DMS 273 (cell line): ENCODE data around the gene EFEMP1.

Experiments used
- DNase-seq: peaks from one replicate; lab custom pipeline; 2025; ENCODE audit not compliant: unreplicated experiment; lab: John Stamatoyannopoulos, UW

Gene EFEMP1

DNA sequence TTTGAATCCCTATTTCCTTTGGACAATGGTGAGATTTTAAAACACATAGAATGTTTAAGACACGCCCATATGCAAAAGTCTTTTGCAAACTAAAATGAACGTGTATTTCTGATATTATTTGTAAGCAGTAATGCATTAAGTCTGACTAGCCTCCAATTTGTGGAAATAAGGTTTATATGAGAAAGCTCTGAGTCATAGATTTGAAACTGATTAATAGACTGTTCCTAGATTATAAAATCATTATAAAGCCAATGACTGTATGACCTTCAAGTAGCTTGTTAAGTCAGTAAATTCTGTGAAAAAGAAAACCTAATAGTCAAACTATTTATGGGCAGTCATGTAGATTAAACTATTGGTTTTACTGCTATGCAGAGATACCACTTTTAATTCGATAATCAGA is 12.8 kb upstream of the EFEMP1 start:
- no peak for DNase-seq

DNA sequence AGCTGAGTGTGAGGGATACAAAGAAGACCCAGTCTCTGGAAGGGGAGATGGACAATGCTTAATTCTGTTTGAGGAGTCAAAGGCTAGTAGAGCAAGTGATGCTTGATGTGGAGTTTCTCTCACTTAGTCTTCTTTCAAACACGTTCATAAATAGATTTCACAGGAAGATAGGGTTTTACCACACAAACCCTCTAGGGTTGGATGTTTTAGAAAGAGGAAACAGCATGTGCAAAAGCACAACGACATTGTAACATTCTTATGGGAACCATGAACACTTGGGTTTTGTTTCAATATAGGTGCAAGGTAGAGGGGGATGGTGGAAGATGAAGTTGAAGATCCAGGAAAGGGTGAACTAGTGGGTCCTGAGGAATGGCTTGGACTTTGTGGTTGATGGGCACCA is 10.8 kb upstream of the EFEMP1 start:
- DNase-seq, result no peak

DNA sequence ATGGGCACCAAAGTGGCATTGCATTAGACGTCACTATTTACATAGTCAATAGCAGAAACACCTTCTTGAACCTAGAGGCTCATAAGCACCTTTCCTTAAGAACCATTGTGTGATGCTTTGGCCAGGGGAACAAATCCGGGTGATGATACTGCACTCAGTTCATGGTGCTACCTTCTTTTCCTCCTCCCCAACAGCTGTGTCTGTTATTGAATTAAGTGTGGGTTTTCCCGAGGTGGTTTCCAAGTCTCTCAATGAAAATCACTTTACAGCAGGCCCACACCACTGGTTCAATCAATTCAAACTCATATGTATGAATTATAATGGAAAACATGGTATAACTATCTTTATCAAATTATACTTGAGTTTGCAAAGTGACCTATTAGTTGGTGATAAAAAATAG is 9.3 kb upstream of the EFEMP1 start:
- DNase-seq, result no peak

DNA sequence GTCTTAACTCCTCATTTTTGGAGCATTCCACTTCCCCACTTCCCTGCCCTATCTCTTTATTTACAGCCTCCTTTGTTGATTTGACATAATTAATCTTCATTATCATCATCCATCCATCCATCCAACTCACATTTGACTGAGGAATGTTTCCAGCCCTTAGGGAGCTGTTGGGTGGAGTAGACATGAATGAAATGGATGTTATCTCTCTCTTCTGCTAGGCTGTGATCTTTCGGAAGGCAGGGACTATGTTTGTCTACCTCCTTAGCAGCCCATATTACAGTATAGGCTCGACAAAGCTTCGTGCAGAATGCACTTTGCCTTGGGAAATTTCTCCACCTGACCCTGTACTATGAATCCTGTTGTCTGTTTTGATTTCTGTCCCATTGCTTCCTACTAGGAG is 7.7 kb upstream of the EFEMP1 start:
- DNase-seq, result no peak

DNA sequence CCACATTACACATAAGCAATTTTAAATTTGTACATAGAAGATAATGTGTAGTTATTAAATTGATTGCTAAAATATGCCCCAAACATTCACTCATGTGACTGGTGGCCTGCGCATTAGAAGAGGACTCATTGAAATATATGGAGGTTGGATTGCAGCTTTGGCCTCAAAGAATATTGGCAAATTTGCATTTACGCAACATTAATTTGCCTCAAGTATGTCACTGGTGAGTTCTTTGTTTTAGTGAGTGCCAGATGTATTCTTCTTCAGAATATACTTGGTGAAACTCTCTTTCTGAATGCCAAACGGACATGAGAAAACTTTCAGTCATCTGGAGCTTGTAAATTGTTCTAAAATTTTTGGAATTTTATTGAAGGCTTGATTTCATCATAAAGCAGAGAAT is 5.9 kb upstream of the EFEMP1 start:
- DNase-seq, result no peak

DNA sequence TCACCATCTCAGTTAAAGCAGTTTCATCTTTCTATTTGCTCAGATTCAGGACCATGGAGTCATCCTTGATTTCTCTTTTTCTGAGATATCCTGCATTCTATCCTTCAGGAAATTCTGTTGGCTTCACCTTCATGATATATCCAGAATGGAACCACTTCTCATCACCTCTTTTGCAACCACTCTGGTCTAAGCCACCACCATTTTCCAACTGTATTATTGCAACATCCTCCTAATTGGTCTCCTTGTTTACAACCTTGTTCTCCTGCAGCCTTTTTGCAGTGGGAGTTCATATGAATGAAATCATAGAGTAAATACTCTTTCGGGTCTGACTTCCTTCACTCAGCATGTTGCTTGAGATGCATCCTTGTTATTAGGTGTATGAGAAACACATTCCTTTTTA is 3.4 kb upstream of the EFEMP1 start:
- no peak for DNase-seq

DNA sequence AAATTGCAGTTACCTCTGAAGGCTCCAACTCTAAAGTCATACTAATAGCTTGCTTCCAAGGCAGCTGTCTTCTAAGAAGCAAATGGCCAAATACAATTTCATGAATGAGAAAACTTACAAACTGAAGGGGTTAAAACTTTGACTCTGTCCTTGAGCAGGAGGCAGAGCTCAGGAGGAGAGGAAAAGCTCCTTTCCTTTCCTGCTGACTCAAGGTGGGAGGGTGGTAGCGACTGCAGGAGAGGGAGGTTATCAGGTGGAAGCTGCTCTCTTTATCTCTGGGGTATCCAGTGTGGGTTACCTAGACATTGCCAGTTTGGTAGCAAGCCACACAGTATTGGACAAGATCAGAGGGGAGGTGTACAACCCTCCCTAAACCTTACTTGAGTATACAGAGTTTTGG is 2.7 kb upstream of the EFEMP1 start:
- DNase-seq, result no peak

DNA sequence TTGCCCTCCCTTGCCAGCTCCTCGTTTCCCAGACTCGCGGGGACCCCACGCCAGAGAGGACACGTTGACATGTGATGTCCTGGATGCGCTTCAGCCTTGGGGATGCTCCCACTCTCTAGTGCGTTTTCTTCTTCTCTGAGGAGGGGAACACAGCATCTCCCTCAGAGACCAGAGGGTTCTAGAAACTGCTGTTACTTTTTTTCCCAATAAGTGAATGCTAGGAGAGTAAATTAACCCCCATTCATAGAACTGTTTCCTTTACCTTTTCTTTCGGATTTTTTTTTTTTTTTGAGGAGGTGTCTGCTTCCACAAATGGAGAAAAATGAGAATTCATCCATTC is 370 bp upstream of the EFEMP1 start:
- no peak for DNase-seq

DNA sequence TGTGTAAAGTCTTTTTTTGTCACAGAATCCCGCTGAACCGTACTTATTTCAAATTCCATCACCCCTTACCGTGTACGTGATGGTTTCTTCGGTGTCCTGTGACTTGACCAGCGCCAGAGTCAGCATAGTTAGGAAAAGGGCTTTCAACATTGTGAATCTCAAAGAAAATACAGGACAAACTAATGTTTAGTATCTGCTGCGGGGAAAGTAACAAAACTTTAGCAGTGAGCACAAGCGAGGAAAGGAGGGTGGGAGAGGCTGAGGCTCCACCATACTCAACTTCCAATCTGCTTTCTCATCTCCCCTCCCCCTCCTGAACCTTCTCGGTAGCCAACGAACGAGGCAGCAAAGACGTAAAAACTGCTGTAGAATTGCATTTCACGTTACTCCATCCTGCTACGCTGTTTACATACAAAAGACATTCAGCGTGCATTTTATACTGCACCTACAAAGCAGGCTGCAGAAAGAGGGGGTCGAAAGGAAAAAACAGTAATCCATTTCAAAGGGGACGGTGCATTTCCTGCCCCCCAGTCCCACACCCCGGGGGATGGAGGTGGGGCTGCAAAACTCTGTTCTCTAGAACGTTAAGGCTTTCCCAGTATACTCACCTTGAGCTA is 1.2 kb downstream of the EFEMP1 start:
- DNase-seq, result no peak

DNA sequence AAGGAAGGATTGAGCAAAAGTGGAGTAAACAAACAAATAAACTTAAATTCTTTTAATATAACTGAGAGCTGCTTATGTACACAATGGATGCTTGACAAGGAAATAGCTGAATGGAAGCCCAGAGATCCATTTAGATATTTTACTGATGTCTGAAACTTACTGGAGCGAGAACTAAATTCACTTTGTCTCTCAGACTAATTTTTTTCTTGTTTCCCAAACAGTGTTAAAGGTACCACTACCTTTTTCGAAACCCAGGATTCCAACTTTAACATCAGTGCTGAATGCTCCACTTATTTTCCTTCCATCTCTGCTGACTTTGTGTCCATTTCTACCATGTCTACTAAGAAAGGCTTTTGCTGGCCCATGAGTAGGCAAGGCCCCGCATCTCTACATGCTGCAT is 4.0 kb downstream of the EFEMP1 start:
- DNase-seq, result no peak

DNA sequence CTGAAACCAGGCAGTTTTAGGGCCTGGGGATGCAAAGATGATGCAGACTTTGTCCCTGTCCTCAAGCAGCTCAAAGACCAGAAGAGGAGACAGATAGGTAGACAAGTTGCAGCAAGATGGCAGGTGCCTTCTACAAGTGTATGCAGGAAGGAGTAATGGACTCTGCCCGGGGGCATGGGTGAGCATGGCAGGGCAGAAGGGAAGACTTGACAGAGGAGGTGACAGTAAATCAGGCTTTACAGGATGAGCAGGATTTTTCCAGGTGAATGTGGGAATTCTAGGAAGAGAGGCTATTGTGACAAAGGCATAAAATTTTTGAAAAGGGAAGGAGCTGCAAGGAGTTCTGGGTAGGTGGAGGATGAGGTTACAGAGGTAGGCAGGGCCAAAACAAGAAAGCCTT is 4.7 kb downstream of the EFEMP1 start:
- DNase-seq, result no peak

DNA sequence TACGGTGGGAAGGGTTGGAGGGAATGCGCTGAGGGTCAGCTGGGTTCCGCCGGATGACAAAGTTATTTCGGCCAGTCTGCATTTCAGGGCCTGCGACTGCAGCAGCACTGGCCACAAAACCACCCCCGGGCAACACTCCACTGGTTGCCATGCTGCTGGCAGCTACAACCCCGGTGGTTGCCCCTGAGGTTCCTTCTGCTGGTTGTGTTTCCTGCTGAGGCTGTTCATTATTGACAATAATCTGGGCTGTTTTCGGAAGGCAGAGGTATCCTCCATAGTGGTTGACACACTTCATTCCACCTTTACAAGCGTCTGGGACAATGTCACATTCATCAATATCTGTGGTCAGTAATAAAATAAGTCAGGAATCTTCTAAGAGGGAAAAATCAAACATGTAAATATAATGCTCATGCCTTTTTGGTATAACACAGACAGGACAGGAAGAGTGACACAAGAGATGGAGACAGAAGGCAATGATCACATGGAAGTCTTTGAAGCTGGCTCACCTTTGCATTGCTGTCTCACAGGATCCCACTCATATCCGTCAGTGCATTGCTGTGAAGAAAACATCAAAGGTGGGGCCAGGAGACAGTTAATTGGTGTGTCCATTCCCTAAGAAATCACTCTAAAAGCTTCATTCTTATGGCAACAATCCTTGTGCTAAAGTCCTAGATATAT is 5.7 kb downstream of the EFEMP1 start:
- DNase-seq, result no peak

DNA sequence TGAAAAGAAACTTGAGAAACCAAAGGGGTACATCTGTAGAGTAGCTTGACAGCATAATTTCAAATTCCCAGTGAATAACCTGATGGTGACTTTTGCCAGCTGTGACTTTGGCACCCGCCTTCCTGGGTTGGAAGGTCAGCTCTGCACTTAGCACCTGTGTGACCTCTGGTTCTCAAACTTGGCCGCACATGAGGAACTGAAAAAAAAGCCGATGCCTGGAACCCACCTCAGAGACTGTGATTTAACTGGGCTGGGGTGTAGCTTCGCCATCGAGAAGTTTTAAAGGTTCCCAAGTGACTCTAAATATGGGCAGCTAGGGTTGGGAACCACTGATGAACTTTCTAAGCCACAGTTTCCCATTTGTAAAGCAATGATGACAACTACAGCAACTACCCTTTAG is 6.5 kb downstream of the EFEMP1 start:
- no peak for DNase-seq

DNA sequence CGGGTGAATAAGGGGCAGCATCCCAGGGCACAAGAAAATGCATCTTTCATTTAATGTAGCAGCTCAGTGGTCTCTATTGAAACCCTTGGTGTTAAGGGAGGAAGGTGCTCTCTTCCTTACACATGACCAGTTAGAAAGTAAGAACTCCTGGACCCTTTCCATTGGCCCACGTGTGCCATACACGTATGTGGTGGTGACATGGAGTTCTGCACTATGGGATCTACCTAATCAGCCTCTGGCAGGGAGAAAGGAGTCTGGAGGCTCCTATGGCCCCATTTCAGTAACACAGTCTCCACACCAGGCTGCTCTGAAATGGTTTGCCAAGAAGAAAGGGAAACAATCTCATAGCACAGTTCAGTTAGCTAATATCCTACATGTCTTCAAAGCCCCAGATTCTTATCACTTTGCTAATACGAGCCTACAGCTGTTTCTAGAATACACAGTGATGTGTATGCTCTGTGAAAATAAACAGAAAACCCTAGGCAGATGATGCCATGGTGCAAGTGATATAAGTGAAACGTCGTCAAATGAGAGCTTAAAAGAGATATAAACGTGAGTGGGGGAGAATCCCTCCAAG is 7.0 kb downstream of the EFEMP1 start:
- DNase-seq, result no peak

DNA sequence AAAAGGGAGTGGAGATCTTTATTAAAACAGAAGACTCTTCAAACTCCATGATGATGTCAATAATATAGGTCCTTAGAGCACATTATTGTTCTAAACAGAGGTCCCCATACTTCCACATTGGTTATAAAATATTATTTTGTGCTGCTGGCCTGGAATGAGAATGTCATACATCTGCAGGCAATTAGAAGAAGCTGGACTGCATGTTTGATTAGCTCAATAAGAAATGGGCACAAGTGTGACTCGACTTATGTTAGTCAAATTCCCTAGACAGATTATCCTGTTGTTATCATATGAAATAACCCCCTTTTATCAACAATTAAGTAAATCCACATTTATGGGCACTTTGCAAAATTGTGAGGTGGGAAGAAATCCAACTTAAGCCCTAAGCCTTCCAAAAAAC is 8.8 kb downstream of the EFEMP1 start:
- DNase-seq, result no peak

DNA sequence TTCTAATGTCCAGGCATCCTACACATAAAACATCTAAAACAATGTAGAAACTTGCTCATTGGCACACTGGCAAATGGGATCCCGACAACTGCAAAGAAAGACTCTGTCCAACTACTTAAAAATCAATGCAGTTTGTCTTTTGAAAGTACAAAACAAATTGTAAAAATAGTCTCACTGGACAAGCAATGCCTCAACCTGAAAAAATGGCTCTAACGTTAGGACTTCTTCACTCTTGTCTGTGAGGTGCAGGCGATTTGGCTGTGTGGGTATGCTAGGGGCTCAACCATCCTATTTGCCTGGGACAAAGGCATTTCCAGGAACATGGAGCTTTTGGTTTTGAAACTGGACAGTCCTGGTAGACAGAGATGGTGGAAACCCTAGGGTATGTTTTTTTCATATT is 10.7 kb downstream of the EFEMP1 start:
- no peak for DNase-seq

DNA sequence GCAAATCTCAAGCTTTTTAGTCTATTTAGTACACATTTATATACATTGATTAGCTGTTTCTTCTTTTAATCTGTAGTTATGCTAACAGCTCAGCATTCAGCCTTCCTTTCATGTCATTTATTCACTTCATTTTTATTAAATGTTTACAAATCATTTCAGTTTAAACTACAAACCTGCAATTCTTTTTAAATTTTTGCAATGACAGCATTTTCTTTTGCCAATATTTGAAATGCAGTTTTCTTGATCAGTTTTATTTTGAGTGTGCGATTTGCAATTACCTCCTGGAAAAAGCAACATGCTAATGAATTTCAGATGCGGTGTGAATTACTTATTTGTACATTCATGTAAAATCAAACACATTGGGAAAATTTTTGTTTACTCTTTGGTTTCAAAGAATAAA is 13.5 kb downstream of the EFEMP1 start:
- no peak for DNase-seq

DNA sequence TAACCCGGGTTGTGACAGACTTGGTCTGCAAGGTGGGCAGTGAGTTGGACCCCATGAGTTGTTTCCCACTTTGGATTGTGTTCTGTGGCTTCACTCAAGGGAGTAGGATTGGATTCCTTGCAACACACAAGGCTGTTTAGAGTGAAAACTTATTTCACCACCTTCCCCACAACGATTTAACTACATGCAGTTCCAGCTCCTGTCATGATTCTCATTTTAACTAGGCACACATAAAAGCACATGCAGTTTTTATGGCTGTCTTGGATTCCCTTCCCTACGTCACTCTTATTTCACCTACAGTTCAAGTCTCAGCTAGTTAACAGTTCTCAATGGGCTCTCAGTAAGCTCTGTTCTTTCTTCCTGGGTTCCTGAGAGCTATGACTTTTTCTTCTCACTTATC is 15.9 kb downstream of the EFEMP1 start:
- no peak for DNase-seq

DNA sequence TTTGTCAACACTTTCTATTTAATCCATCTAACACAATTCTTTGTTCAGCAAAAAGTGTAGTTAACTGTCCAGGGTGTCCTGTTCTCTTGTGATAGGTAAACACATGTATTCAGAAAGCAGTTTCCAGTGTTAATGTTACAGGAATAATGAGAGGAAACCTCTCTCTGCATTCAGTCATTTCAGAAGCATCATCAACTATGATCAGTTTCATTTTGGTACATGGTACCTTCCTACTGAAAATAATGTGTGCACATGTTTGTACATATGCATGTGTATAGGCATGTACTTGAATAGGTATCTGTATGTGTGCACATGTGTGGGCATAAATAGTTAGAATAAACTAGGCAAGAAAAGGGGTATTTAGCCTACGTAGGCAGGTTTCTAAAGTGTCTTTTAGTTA is 16.6 kb downstream of the EFEMP1 start:
- no peak for DNase-seq

DNA sequence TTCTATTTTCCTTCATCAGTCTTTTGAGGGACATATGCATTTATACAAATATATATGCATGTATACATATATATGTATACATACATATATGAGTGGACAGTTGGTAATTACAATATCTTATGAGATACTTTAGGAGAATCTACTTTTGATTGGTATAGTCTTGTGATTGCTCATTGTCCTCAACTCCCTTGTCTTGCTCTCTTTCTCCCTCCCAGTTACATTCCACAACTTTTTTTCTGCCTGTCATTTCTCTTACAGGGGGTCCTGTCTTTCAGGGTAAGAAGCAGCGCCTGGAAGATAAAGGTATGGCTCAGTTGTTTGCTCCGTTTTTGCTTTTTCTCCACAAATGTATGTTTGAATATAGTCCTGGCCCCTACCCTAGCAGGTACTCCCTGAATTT is 19.9 kb downstream of the EFEMP1 start:
- no peak for DNase-seq

DNA sequence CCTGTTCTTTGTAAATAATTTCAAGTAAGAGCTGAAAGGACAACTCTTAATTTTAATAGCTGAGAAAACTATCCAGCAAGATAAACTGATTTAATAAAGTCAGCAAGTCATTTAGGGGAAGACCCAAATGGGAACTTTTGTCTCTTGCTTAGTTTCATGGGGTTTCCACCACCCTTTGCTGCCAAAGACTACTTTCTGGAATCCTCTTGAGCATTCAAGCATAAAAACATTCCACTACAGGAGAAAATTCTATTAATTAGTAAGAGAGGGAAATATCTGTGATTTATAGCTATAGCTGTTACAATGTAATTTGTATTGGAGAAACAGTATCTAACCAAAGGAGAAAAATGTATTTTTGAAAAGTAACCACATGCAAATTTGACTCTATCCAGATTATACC is 20.6 kb downstream of the EFEMP1 start:
- DNase-seq, result no peak

DNA sequence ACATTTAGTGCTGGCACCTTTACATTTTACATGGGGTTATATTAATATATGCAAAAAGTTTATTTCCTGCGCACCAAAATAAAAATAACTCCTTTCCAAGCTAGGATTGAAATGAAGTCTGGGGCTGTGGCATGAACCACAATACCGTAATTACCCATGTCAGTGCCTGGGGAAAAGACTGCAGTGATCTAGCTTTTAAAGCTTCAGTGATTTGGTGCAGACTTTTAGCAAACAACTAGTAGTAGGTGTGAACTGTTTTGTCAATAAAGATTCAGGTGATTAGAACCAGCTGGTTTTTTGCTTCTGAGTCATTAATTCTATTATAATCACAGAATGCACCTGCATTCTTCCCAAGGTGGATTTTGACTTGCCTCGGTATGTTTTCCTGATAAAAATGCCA is 21.2 kb downstream of the EFEMP1 start:
- DNase-seq, result no peak

DNA sequence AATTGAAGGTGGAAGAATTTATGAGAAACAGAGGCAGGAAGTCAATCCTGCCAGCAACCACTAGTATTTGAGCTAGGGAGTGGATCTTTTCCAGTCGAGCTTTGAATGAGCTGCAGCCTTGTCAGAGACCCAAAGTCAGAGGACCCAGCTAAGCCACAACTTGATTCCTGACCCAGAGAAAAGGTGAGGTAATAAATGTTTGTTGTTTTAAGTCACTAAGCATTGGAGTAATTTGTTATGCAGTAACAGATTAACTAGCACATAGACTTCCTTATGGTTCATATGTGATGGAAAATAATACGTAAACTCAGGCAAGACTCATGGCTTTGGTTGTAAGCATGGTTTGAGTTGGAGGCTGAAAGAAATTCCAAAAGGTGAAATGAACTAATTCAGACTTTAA is 21.6 kb downstream of the EFEMP1 start:
- no peak for DNase-seq
